Activated B cell treated with CpG ODN at 0.5 μM for 24 hours (primary cell): ENCODE data around the gene CIDEC. TPM values are rescaled to one million over a fixed set of nuclear protein-coding genes. Genes with fewer than 3 reads are reported as not detected.

ENCODE experiments used
- ATAC-seq: fragments of 200-7000 bp; cut with Tn5 transposase; one replicate; pipeline ENCODE4 v1.10.0; 2021; ENCODE audit warnings: low read depth, mild to moderate bottlenecking, moderate library complexity
- CTCF ChIA-PET: fragments of 350-600 bp; sonication (Branson Sonifier 250); formaldehyde crosslinking; loops from one replicate; lab custom pipeline; 2021; ENCODE audit warnings: antibody characterized with exemption; lab: Charles Lee
- POLR2A ChIA-PET: fragments of 350-600 bp; sonication (Branson Sonifier 250); formaldehyde crosslinking; loops from one replicate; lab custom pipeline; 2021; ENCODE audit warnings: antibody characterized with exemption; lab: Charles Lee
- DNase-seq: peaks from one replicate; pipeline ENCODE4 v3.0.0; 2022
- H3K27ac Mint-ChIP-seq: one replicate; pipeline ENCODE4 v1.8.0; 2020; ENCODE audit warnings: mixed read lengths
- H3K27me3 Mint-ChIP-seq: one replicate; pipeline ENCODE4 v1.8.0; 2021; ENCODE audit warnings: mixed read lengths
- H3K36me3 Mint-ChIP-seq: one replicate; pipeline ENCODE4 v1.8.0; 2021; ENCODE audit warnings: low read depth, mixed read lengths
- H3K4me1 Mint-ChIP-seq: one replicate; pipeline ENCODE4 v1.8.0; 2021; ENCODE audit warnings: mixed read lengths
- H3K4me3 Mint-ChIP-seq: one replicate; pipeline ENCODE4 v1.8.0; 2020; ENCODE audit warnings: mild to moderate bottlenecking, mixed read lengths
- H3K9me3 Mint-ChIP-seq: one replicate; pipeline ENCODE4 v1.8.0; 2020; ENCODE audit warnings: mixed read lengths
- intact Hi-C: fragments of 100-400 bp; cut with micrococcal nuclease; formaldehyde crosslinking; loops from one replicate; pipeline ENCODE4 v1.15.1; 2024
- total RNA-seq: library from RNA; stranded (reverse); gene quantifications from 2 replicates; pipeline ENCODE4 v1.2.3, GENCODE V29; 2022
- TF ChIP-seq, protein P1 (sequence below): fragments of 200-600 bp; IDR thresholded peaks from one replicate; pipeline ENCODE4 v1.8.0; 2022; ENCODE audit warnings: antibody characterized with exemption, mild to moderate bottlenecking

The CIDEC gene
- total RNA-seq, 1 donor from 2014 or later, result not detected

DNA sequence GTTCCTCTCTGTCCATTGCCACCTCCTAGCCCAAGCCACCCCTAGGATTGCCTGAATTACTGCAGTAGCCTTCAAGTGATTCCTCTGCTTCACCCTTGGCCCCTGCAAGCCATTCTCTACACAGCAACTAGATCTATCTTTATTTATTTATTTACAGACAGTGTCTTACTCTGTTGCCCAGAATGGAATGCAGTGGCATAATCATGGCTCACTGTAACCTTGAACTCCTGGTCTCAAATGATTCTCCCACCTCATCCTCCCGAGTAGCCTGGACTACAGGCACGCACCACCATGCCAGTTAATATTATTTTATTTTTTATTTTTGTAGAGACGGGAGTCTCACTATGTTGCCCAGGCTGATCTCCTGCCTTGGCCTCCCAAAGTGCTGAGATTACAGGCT is 8.5 kb upstream of the CIDEC start:
- TF ChIP-seq, protein P1, sequence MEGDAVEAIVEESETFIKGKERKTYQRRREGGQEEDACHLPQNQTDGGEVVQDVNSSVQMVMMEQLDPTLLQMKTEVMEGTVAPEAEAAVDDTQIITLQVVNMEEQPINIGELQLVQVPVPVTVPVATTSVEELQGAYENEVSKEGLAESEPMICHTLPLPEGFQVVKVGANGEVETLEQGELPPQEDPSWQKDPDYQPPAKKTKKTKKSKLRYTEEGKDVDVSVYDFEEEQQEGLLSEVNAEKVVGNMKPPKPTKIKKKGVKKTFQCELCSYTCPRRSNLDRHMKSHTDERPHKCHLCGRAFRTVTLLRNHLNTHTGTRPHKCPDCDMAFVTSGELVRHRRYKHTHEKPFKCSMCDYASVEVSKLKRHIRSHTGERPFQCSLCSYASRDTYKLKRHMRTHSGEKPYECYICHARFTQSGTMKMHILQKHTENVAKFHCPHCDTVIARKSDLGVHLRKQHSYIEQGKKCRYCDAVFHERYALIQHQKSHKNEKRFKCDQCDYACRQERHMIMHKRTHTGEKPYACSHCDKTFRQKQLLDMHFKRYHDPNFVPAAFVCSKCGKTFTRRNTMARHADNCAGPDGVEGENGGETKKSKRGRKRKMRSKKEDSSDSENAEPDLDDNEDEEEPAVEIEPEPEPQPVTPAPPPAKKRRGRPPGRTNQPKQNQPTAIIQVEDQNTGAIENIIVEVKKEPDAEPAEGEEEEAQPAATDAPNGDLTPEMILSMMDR, result no peak
- intact Hi-C loops, result no loop called here
- H3K36me3 Mint-ChIP-seq, result peaks cover 20% of the 10 kb centered on the region
- no peak overlapping the region for H3K27ac Mint-ChIP-seq
- H3K27me3 Mint-ChIP-seq, result no peaks in the 10 kb centered on the region
- peaks cover 30% of the 10 kb centered on the region for H3K4me1 Mint-ChIP-seq
- DNase-seq, result no peak
- H3K9me3 Mint-ChIP-seq, result no peaks in the 10 kb centered on the region
- H3K4me3 Mint-ChIP-seq, result no peak overlapping the region
- CTCF ChIA-PET, result no interaction called here
- POLR2A ChIA-PET, result interaction anchor here (1.6 to 3.8 kb wide), 3 partner anchors 44 to 96 kb away, joined by 3 to 92 read pairs (median 18); partner anchors contain the start of genes ARPC4, CRELD1 and TADA3
- ATAC-seq, result no peak

DNA sequence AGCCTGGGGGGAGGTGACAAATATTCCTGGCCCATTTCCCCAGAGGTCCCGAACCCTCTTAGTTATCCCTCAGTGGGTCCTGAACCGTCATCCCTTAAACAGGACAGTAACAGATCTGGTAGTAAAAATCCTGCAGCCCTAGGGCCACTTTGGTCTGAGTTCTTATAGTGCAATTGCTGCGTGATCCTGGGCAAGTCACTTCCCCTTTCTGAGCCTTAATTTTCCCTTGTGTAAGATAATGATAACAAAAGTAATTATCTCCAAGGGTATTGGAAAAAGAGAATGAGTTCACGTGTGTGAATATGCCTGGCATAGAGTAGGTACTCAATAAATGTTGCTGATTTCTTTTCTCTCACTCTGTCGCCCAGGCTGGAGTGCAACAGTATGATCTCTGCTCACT is 7.4 kb upstream of the CIDEC start:
- Mint-ChIP-seq H3K36me3 (peaks cover 10% of the 10 kb centered on the region), H3K27me3 (no peaks in the 10 kb centered on the region), H3K9me3 (no peaks in the 10 kb centered on the region), H3K4me1 (peaks cover 22% of the 10 kb centered on the region), H3K27ac (no peak overlapping the region), H3K4me3 (no peak overlapping the region)
- intact Hi-C loops, result no loop called here
- DNase-seq, result no peak
- ATAC-seq, result no peak
- CTCF ChIA-PET, result no interaction called here
- POLR2A ChIA-PET, result no interaction called here
- TF ChIP-seq, protein P1, result no peak

DNA sequence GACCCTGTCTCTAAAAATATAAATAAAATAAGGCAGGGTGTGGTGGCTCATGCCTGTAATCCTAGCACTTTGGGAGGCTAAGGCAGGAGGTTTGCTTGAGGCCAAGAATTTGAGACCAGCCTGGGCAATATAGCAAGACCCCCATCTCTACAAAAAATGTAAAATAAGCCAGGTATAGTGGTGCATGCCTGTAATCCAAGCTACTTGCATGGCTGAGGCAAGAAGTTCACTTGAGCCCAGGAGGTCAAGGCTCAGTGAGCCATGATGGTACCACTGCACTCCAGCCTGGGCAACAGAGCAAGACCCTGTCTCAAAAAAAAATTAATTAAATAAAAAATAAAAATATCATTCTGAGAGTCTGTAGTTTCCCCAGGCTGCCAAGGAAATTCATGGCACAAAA is 6.3 kb upstream of the CIDEC start:
- ATAC-seq, result no peak
- TF ChIP-seq, protein P1, result no peak
- H3K9me3 Mint-ChIP-seq, result no peaks in the 10 kb centered on the region
- H3K27me3 Mint-ChIP-seq, result no peaks in the 10 kb centered on the region
- peaks cover 12% of the 10 kb centered on the region for H3K4me1 Mint-ChIP-seq
- intact Hi-C loops, result no loop called here
- H3K27ac Mint-ChIP-seq, result no peak overlapping the region
- POLR2A ChIA-PET, result no interaction called here
- CTCF ChIA-PET, result no interaction called here
- H3K36me3 Mint-ChIP-seq, result peaks cover 6% of the 10 kb centered on the region
- no peak for DNase-seq
- H3K4me3 Mint-ChIP-seq, result no peak overlapping the region

DNA sequence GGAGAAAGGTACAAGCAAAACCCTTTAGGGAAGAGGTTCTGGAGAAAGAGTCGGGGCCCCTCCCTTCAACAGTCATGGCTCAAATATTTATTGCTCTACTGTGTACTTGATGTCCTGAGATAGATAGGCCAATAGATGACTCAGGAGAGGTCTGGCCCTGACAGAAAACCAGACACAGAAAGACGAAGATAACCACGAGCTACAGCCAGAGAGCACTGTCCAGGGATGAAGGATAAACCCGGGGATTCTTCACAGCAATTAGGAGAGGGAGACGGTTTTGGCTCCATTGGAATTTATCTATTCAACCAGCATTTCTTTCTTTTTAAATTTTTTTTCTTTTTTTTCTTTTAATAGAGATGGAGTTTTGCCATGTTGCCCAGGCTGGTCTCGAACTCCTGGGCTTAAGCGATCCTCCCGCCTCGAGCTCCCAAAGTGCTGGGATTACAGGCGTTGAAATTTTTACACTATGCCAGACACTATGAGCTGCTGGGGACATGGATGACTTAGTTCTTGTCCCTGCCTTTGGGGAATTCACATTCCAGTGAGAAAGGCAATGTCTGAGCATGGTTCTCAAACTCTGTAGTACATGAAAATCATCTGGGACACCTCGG is 4.6 kb upstream of the CIDEC start:
- intact Hi-C loops, result no loop called here
- H3K36me3 Mint-ChIP-seq, result no peaks in the 10 kb centered on the region
- peaks cover 3% of the 10 kb centered on the region for H3K4me1 Mint-ChIP-seq
- H3K4me3 Mint-ChIP-seq, result no peak overlapping the region
- TF ChIP-seq, protein P1, result no peak
- no peak for DNase-seq
- ATAC-seq, result no peak
- CTCF ChIA-PET, result interaction anchor here (1.1 kb wide), 1 partner anchor 9 kb away, joined by 3 read pairs; no protein-coding TSS in a partner anchor
- no peaks in the 10 kb centered on the region for H3K9me3 Mint-ChIP-seq
- POLR2A ChIA-PET, result no interaction called here
- H3K27ac Mint-ChIP-seq, result no peak overlapping the region
- H3K27me3 Mint-ChIP-seq, result no peaks in the 10 kb centered on the region

DNA sequence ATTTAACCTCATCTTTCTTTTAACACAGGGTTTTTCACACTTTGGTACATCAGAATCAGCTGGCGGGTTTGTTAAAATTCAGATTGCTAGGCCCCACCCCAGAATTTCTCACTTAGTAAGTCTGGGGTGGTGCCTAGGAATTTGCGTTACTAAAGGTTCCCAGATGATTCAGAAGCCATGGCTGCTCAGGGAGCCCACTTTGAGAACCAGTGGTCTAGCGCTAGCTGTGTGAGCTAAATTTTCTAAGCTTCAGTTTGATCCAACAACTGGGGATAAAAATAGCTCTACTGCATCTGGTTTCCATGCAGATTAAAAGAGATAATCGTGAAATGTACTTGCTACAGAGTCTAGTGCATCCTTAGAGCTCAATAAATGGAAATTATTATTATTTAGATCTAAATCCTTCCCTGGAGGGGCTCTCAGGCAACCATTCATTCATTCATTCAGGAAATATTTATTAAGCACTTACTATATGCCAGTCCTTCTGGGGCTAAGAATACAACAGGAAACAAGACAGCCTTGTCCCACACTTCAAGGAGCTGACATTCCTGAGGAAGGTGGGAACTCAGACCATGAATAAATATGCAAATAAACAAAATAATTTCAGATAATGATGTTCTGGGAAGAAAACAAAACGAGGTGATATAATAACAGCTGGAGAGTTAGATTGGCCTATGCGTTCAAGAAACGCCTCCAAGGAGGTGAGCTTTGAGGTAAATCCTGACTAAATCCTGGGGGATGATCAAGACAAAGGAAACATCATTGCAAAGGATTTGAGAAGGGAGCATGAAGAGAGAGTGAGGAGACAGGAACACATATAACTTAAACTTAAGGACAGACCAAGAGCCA is 3.9 kb upstream of the CIDEC start:
- no peaks in the 10 kb centered on the region for H3K9me3 Mint-ChIP-seq
- intact Hi-C loops, result no loop called here
- TF ChIP-seq, protein P1, result no peak
- DNase-seq (no peak), ATAC-seq (no peak)
- H3K36me3 Mint-ChIP-seq, result no peaks in the 10 kb centered on the region
- no peaks in the 10 kb centered on the region for H3K27me3 Mint-ChIP-seq
- POLR2A ChIA-PET, result interaction anchor here (0.5 kb wide), 1 partner anchor 96 kb away, joined by 4 read pairs; no protein-coding TSS in a partner anchor
- H3K4me1 Mint-ChIP-seq, result no peaks in the 10 kb centered on the region
- H3K4me3 Mint-ChIP-seq, result no peak overlapping the region
- no peak overlapping the region for H3K27ac Mint-ChIP-seq
- CTCF ChIA-PET, result interaction anchor here (1.1 kb wide), 1 partner anchor 9 kb away, joined by 3 read pairs; no protein-coding TSS in a partner anchor
